ENCODE measurements around the gene NR1I2. TPM values are rescaled to one million over a fixed set of nuclear protein-coding genes. Genes with fewer than 3 reads are reported as not detected.

The NR1I2 gene
- total RNA-seq, 2 experiments from 2014 or later = 0.70 to 1.0 TPM

DNA sequence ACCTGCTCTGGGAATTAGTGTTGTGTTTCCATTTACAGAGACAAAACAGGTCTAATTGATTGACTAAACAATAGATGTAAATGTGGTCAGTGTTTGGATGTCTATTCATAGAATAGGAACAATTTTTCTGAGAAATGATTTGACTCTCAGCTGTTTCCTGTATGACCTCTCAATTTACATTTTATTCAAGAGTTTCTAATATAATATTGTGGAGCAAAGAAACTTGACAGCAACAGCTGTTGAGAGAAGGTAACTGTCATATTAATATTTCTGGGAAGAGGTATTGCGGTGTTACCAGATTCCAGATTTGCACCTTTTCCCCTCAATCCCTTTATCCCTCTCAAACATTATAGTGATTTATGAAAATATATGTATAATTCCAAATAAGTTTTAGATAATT lies 3.7 kb upstream of the NR1I2 start:
- no peak for ATAC-seq

DNA sequence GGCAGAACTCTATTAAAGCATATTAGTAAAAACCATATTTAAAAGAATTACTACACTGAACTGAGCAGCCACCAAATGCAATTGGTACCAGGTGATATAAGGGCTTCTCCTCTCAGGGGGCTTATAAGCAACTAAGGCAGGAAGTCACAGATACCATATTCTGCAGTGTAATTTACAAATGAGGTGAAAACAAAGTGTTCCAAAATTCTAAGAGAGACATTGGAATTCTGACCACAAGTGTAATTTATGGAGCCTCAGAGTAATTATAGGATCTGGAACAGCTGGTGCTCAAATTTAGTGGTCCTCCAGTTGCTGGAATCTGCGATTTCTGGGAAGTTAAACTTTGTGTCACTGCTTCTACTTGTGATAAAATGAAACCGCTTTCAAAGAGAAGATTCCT lies 3.1 kb upstream of the NR1I2 start:
- H3K27me3 Mint-ChIP-seq = no peaks in the 10 kb centered on the region
- no peak overlapping the region for H3K4me3 Mint-ChIP-seq
- TF ChIP-seq, protein P1, sequence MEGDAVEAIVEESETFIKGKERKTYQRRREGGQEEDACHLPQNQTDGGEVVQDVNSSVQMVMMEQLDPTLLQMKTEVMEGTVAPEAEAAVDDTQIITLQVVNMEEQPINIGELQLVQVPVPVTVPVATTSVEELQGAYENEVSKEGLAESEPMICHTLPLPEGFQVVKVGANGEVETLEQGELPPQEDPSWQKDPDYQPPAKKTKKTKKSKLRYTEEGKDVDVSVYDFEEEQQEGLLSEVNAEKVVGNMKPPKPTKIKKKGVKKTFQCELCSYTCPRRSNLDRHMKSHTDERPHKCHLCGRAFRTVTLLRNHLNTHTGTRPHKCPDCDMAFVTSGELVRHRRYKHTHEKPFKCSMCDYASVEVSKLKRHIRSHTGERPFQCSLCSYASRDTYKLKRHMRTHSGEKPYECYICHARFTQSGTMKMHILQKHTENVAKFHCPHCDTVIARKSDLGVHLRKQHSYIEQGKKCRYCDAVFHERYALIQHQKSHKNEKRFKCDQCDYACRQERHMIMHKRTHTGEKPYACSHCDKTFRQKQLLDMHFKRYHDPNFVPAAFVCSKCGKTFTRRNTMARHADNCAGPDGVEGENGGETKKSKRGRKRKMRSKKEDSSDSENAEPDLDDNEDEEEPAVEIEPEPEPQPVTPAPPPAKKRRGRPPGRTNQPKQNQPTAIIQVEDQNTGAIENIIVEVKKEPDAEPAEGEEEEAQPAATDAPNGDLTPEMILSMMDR (IDR thresholded peaks at IDR 0.05) = no peak
- peaks cover 7% of the 10 kb centered on the region for H3K9me3 Mint-ChIP-seq
- CTCF ChIA-PET = no interaction called here
- intact Hi-C loops (cut with micrococcal nuclease) = no loop called here
- POLR2A ChIA-PET = no interaction called here
- no peak overlapping the region for H3K27ac Mint-ChIP-seq
- H3K36me3 Mint-ChIP-seq (ENCODE audit: low read depth) = peaks cover 3% of the 10 kb centered on the region
- ATAC-seq (no peak), DNase-seq (no peak)
- peaks cover 4% of the 10 kb centered on the region for H3K4me1 Mint-ChIP-seq (ENCODE audit: low read depth)

More for the DNA sequence above, 3.7 kb upstream of the NR1I2 start:
- Mint-ChIP-seq H3K4me1 (ENCODE audit: low read depth) (peaks cover 4% of the 10 kb centered on the region), H3K27ac (no peak overlapping the region), H3K36me3 (ENCODE audit: low read depth) (peaks cover 3% of the 10 kb centered on the region), H3K9me3 (peaks cover 7% of the 10 kb centered on the region), H3K27me3 (no peaks in the 10 kb centered on the region), H3K4me3 (no peak overlapping the region)
- ChIA-PET POLR2A (no interaction called here), CTCF (no interaction called here)
- TF ChIP-seq, protein P1 (IDR thresholded peaks at IDR 0.05) = no peak
- intact Hi-C loops (cut with micrococcal nuclease) = no loop called here
- DNase-seq = no peak

DNA sequence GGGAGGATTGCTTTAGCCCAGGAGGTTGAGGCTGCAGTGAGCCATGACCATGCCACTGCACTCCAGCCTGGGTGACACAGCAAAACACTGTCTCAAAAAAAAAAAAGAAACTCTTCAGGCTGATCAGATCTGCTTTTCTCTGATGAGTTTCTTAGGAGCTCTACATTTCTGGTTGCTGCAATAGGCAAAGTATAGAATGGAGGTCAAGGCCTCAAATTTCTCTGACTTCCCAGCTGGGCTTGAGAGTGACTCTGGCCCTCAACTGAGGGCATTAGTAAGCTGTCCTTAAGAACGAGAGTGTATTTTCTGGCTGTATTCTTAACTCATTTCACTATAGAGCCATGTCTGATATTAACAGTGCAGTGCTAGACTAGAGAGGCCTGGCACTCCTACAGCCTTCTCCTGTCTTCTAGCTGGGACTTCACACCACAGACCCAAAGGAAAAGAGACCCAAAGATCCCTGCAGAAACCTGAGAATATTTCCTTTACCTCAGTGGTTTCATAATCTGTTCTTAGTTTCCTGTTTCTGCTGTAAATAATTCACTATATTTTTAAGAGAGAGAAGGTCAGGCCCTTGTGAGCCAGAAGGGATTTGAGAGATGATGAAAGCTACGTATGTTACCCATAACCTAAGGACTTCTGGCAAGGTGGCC lies 2.0 kb upstream of the NR1I2 start:
- Mint-ChIP-seq H3K4me1 (ENCODE audit: low read depth) (peaks cover 4% of the 10 kb centered on the region), H3K4me3 (no peak overlapping the region), H3K27ac (no peak overlapping the region), H3K9me3 (peaks cover 7% of the 10 kb centered on the region), H3K36me3 (ENCODE audit: low read depth) (peaks cover 3% of the 10 kb centered on the region), H3K27me3 (no peaks in the 10 kb centered on the region)
- no peak for DNase-seq
- TF ChIP-seq, protein P1 (IDR thresholded peaks at IDR 0.05) = no peak
- intact Hi-C loops (cut with micrococcal nuclease) = no loop called here
- ATAC-seq = no peak
- CTCF ChIA-PET = no interaction called here
- POLR2A ChIA-PET = no interaction called here

DNA sequence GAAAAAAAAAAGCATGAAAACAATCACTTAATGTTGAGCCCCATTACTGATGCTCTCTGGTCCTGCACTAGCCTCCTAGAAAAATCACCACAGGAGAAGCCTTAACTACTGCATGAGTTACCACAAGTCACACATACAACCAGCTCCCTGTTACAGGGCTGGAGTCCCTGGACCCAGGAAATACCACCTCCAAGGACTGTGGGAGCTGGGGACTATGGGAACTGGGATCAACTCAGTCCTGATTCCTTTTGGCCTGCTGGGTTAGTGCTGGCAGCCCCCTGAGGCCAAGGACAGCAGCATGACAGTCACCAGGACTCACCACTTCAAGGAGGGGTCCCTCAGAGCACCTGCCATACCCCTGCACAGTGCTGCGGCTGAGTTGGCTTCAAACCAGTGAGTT lies 559 bp downstream of the NR1I2 start:
- H3K36me3 Mint-ChIP-seq (ENCODE audit: low read depth) = no peaks in the 10 kb centered on the region
- intact Hi-C loops (cut with micrococcal nuclease) = no loop called here
- POLR2A ChIA-PET = no interaction called here
- no peaks in the 10 kb centered on the region for H3K9me3 Mint-ChIP-seq
- H3K27ac Mint-ChIP-seq = no peak overlapping the region
- peaks cover 4% of the 10 kb centered on the region for H3K4me1 Mint-ChIP-seq (ENCODE audit: low read depth)
- CTCF ChIA-PET = interaction anchor here (0.6 to 1.6 kb wide), 3 partner anchors 11 to 236 kb away, joined by 3 to 4 read pairs (median 4); no protein-coding TSS in a partner anchor
- DNase-seq (no peak), ATAC-seq (no peak)
- H3K4me3 Mint-ChIP-seq = no peak overlapping the region
- peaks cover 1% of the 10 kb centered on the region for H3K27me3 Mint-ChIP-seq
- TF ChIP-seq, protein P1 (IDR thresholded peaks at IDR 0.05) = no peak

DNA sequence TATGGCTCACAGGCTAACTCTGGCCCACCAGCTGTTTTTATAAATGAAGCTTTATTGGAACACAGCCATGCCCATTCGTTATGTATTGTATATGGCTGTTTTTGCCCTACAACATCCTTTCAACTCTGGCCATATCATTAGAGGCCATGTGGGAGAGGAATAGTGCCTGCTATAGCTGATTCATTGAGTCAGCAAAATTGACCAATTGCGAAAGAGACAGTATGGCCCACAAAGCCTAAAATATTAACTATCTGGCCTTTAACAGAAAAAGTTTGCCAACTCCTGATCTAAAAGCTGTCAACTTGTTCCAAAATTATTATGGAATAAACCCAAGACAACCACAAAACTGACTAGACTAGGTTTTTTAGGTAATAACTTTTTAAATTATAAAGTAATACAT lies 1.4 kb downstream of the NR1I2 start:
- H3K27ac Mint-ChIP-seq = no peak overlapping the region
- H3K27me3 Mint-ChIP-seq = peaks cover 1% of the 10 kb centered on the region
- TF ChIP-seq, protein P1 (IDR thresholded peaks at IDR 0.05) = no peak
- ChIA-PET CTCF (interaction anchor here (0.8 to 1.6 kb wide), 2 partner anchors 16 to 18 kb away, joined by 3 read pairs; no protein-coding TSS in a partner anchor), POLR2A (no interaction called here)
- H3K36me3 Mint-ChIP-seq (ENCODE audit: low read depth) = no peaks in the 10 kb centered on the region
- H3K9me3 Mint-ChIP-seq = no peaks in the 10 kb centered on the region
- no peak for DNase-seq
- intact Hi-C loops (cut with micrococcal nuclease) = no loop called here
- peaks cover 4% of the 10 kb centered on the region for H3K4me1 Mint-ChIP-seq (ENCODE audit: low read depth)
- no peak overlapping the region for H3K4me3 Mint-ChIP-seq
- ATAC-seq = no peak
